CD8-positive, alpha-beta memory T cell (primary cell): ENCODE results near the gene CTSH. TPM values are rescaled to one million over a fixed set of nuclear protein-coding genes. Genes with fewer than 3 reads are reported as not detected.
A peak's percentile ranks its signal among the peaks of the same experiment; 100 is the strongest.

ENCODE experiments used
- CTCF ChIA-PET: fragments of 350-600 bp; sonication (Branson Sonifier 250); formaldehyde crosslinking; loops from one replicate; lab custom pipeline; 2021; ENCODE audit warnings: antibody characterized with exemption; lab: Charles Lee
- POLR2A ChIA-PET: fragments of 350-600 bp; sonication (Branson Sonifier 250); formaldehyde crosslinking; loops from one replicate; lab custom pipeline; 2021; ENCODE audit warnings: antibody characterized with exemption; lab: Charles Lee
- DNase-seq, 5 donors: peaks; one replicate each; pipeline versions ENCODE4 v3.0.0 to v3.0.0-alpha.2; 2020 to 2022; ENCODE audit warnings: mixed read lengths in 1 of 5
- H3K27ac ChIP-seq: one replicate; pipeline ENCODE4 v1.7.0; 2013; ENCODE audit warnings: low read depth, mild to moderate bottlenecking, low read length, moderate library complexity
- H3K27me3 ChIP-seq: 2 replicates; pipeline ENCODE4 v1.7.0; 2013; ENCODE audit warnings: low read length, mild to moderate bottlenecking; ENCODE audit not compliant: insufficient read depth, poor library complexity, severe bottlenecking
- H3K36me3 ChIP-seq: 2 replicates; pipeline ENCODE4 v1.7.0; 2013; ENCODE audit warnings: mild to moderate bottlenecking, low read length, moderate library complexity; ENCODE audit not compliant: insufficient read depth
- H3K4me1 ChIP-seq: 2 replicates; pipeline ENCODE4 v1.7.0; 2013; ENCODE audit warnings: mild to moderate bottlenecking, low read length, moderate library complexity; ENCODE audit not compliant: insufficient read depth
- H3K4me3 ChIP-seq: 2 replicates; pipeline ENCODE4 v1.7.0; 2013; ENCODE audit warnings: mild to moderate bottlenecking, low read length
- H3K9me3 ChIP-seq: 2 replicates; pipeline ENCODE4 v1.7.0; 2013; ENCODE audit warnings: mild to moderate bottlenecking, low read length
- H3K27ac Mint-ChIP-seq, 8 donors: one replicate each; pipeline ENCODE4 v1.8.0; 2020 to 2021; ENCODE audit warnings: mixed read lengths in 8 of 8, mild to moderate bottlenecking in 6 of 8, inconsistent platforms in 3 of 8, moderate library complexity in 3 of 8
- H3K27me3 Mint-ChIP-seq, 2 donors: one replicate each; pipeline ENCODE4 v1.8.0; 2020 to 2021; ENCODE audit warnings: mixed read lengths in 2 of 2, mild to moderate bottlenecking in 1 of 2, moderate library complexity in 1 of 2
- H3K36me3 Mint-ChIP-seq, 3 donors: one replicate each; pipeline ENCODE4 v1.8.0; 2020 to 2021; ENCODE audit warnings: mixed read lengths in 3 of 3, inconsistent platforms in 1 of 3, mild to moderate bottlenecking in 1 of 3
- H3K4me1 Mint-ChIP-seq, 3 donors: one replicate each; pipeline ENCODE4 v1.8.0; 2020 to 2021; ENCODE audit warnings: mixed read lengths in 3 of 3, inconsistent platforms in 1 of 3, mild to moderate bottlenecking in 1 of 3
- H3K4me3 Mint-ChIP-seq, 7 donors: one replicate each; pipeline ENCODE4 v1.8.0; 2020 to 2021; ENCODE audit warnings: mixed read lengths in 7 of 7, mild to moderate bottlenecking in 6 of 7, moderate library complexity in 4 of 7, inconsistent platforms in 2 of 7
- H3K9me3 Mint-ChIP-seq, 5 donors: one replicate each; pipeline ENCODE4 v1.8.0; 2020 to 2022; ENCODE audit warnings: mixed read lengths in 5 of 5, mild to moderate bottlenecking in 3 of 5, moderate library complexity in 2 of 5, inconsistent platforms in 1 of 5
- polyA plus RNA-seq: library from polyadenylated mRNA; unstranded; fragments of 300-500 nt; fragmentation: Illumina TruSeq; gene quantifications from one replicate; pipeline ENCODE4 v1.2.3, GENCODE V29; 2021
- total RNA-seq, 2 experiments: library from RNA; stranded (reverse); gene quantifications; one replicate each; pipeline ENCODE4 v1.2.3, GENCODE V29; 2021

Gene CTSH
- total and polyA plus RNA-seq, 3 experiments from 2014 or later, result 8.1 to 68.7 (median 9.8) TPM

- H3K9me3 ChIP-seq, result no peaks in the 10 kb centered on the region
- no peak overlapping the region for H3K4me3 ChIP-seq
- Mint-ChIP-seq H3K9me3 (no peaks in the 10 kb centered on the region), H3K27me3 (no peaks in the 10 kb centered on the region), H3K36me3 (peaks cover 6 to 50% (median 7%) of the 10 kb centered on the region in 3 donors), H3K4me1 (no peaks in the 10 kb centered on the region), H3K27ac (peak overlapping the region in 2 of 8 donors; percentile 41 to 84), H3K4me3 (no peak overlapping the region)
- H3K27me3 ChIP-seq, result no peaks in the 10 kb centered on the region
- no peaks in the 10 kb centered on the region for H3K36me3 ChIP-seq
- ChIA-PET POLR2A (no interaction called here), CTCF (no interaction called here)
- no peak for DNase-seq
- H3K4me1 ChIP-seq, result no peaks in the 10 kb centered on the region
- H3K27ac ChIP-seq, result no peak overlapping the region
These were observed 19.7 kb downstream of the CTSH start for GRCh38 chr15:78925076-78925624.

- no peak for DNase-seq
- Mint-ChIP-seq H3K36me3 (peaks cover 6 to 63% (median 7%) of the 10 kb centered on the region in 3 donors), H3K27me3 (no peaks in the 10 kb centered on the region), H3K4me3 (no peak overlapping the region), H3K4me1 (no peaks in the 10 kb centered on the region), H3K27ac (peak overlapping the region in 2 of 8 donors; percentile 51 to 81), H3K9me3 (no peaks in the 10 kb centered on the region)
- POLR2A ChIA-PET, result no interaction called here
- Histone ChIP-seq H3K36me3 (no peaks in the 10 kb centered on the region), H3K27ac (no peak overlapping the region), H3K4me1 (no peaks in the 10 kb centered on the region), H3K9me3 (no peaks in the 10 kb centered on the region), H3K27me3 (no peaks in the 10 kb centered on the region), H3K4me3 (no peak overlapping the region)
- CTCF ChIA-PET, result no interaction called here
These were observed 21.1 kb downstream of the CTSH start for GRCh38 chr15:78923480-78924360.

DNA sequence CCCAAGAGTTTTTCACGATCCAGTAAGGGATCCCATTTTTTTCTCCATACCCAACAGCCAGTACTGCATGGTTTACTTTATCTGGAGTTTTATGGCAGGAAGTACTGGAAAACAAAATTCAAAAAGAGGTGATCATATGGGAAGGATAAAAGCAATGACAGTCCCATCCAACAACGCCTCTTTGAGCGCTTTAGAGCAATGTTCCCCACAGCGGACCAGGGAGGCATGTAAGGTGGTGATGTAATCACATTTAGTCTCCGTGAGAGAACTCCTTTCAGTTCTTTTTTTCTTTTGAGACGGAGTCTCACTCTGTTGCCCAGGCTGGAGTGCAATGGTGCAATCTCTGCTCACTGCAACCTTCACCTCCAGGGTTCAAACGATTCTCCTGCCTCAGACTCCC, 21.8 kb downstream of the CTSH start:
- Histone ChIP-seq H3K9me3 (no peaks in the 10 kb centered on the region), H3K4me3 (no peak overlapping the region), H3K27ac (no peak overlapping the region), H3K4me1 (no peaks in the 10 kb centered on the region), H3K36me3 (no peaks in the 10 kb centered on the region), H3K27me3 (no peaks in the 10 kb centered on the region)
- no peaks in the 10 kb centered on the region for H3K4me1 Mint-ChIP-seq
- H3K9me3 Mint-ChIP-seq, result no peaks in the 10 kb centered on the region
- H3K27ac Mint-ChIP-seq, result peak overlapping the region in 1 of 8 donors; percentile 81
- POLR2A ChIA-PET, result no interaction called here
- no peak overlapping the region for H3K4me3 Mint-ChIP-seq
- H3K27me3 Mint-ChIP-seq, result no peaks in the 10 kb centered on the region
- peaks cover 6 to 68% (median 7%) of the 10 kb centered on the region in 3 donors for H3K36me3 Mint-ChIP-seq
- no peak for DNase-seq
- CTCF ChIA-PET, result no interaction called here

- Histone ChIP-seq H3K27ac (no peak overlapping the region), H3K9me3 (no peaks in the 10 kb centered on the region), H3K36me3 (no peaks in the 10 kb centered on the region), H3K27me3 (no peaks in the 10 kb centered on the region), H3K4me1 (no peaks in the 10 kb centered on the region), H3K4me3 (no peak overlapping the region)
- Mint-ChIP-seq H3K27ac (no peak overlapping the region), H3K27me3 (no peaks in the 10 kb centered on the region), H3K4me3 (no peak overlapping the region), H3K4me1 (no peaks in the 10 kb centered on the region), H3K36me3 (peaks cover 2 to 71% (median 7%) of the 10 kb centered on the region in 3 donors), H3K9me3 (no peaks in the 10 kb centered on the region)
- DNase-seq, result no peak
- POLR2A ChIA-PET, result no interaction called here
- CTCF ChIA-PET, result no interaction called here
These were observed 22.3 kb downstream of the CTSH start for GRCh38 chr15:78922527-78922926.

DNA sequence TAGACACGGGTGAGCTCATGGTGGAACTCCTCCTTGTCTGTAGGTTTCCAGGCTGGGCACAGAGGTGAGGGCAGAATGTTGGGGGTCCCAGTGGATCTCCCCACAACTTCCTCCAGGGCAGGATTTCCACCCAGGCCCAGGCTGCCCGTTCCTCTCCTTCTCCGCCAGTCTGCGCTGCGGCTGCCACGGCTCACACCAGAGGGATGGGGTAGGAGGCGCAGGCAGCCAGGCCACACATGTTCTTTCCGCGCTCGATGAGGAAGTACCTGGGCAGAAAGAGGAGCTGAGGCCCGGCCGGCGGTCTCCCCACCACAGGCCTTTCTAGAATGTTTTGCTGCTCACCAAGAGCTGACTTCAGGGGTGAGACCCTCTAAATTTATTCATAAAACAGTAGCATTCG, 22.9 kb downstream of the CTSH start:
- peaks cover 1 to 70% (median 3%) of the 10 kb centered on the region in 3 donors for H3K36me3 Mint-ChIP-seq
- no peaks in the 10 kb centered on the region for H3K36me3 ChIP-seq
- CTCF ChIA-PET, result no interaction called here

GRCh38 chr15:78921517-78921916, 23.3 kb downstream of the CTSH start:
- no peak overlapping the region for H3K4me3 ChIP-seq
- POLR2A ChIA-PET, result no interaction called here
- H3K27ac Mint-ChIP-seq, result peak overlapping the region in 1 of 8 donors; percentile 55

More for the DNA sequence above, 22.9 kb downstream of the CTSH start:
- Mint-ChIP-seq H3K4me3 (no peak overlapping the region), H3K4me1 (peaks cover 2 to 3% (median 2%) of the 10 kb centered on the region in 3 donors), H3K9me3 (no peaks in the 10 kb centered on the region), H3K27ac (no peak overlapping the region), H3K27me3 (no peaks in the 10 kb centered on the region)
- DNase-seq, result no peak
- Histone ChIP-seq H3K27ac (no peak overlapping the region), H3K4me3 (no peak overlapping the region), H3K27me3 (no peaks in the 10 kb centered on the region), H3K4me1 (no peaks in the 10 kb centered on the region), H3K9me3 (no peaks in the 10 kb centered on the region)
- POLR2A ChIA-PET, result no interaction called here

GRCh38 chr15:78917888-78918287, 27.0 kb downstream of the CTSH start:
- Mint-ChIP-seq H3K27ac (no peak overlapping the region), H3K9me3 (no peaks in the 10 kb centered on the region), H3K27me3 (no peaks in the 10 kb centered on the region), H3K36me3 (peaks cover 0 to 76% (median 2%) of the 10 kb centered on the region in 3 donors), H3K4me3 (no peak overlapping the region), H3K4me1 (peaks cover 5 to 9% (median 8%) of the 10 kb centered on the region in 3 donors)
- ChIA-PET POLR2A (interaction anchor here (0.7 kb wide), 1 partner anchor 10 kb away, joined by 10 read pairs; no protein-coding TSS in a partner anchor), CTCF (no interaction called here)
- no peak overlapping the region for H3K27ac ChIP-seq
- no peak for DNase-seq
- no peak overlapping the region for H3K4me3 ChIP-seq
- no peaks in the 10 kb centered on the region for H3K9me3 ChIP-seq
- no peaks in the 10 kb centered on the region for H3K4me1 ChIP-seq
- peaks cover 8% of the 10 kb centered on the region for H3K36me3 ChIP-seq
- H3K27me3 ChIP-seq, result no peaks in the 10 kb centered on the region

More at GRCh38 chr15:78921517-78921916, 23.3 kb downstream of the CTSH start:
- no peaks in the 10 kb centered on the region for H3K36me3 ChIP-seq
- Mint-ChIP-seq H3K27me3 (no peaks in the 10 kb centered on the region), H3K36me3 (peaks cover 0 to 70% (median 1%) of the 10 kb centered on the region in 3 donors), H3K4me1 (peaks cover 3 to 5% (median 5%) of the 10 kb centered on the region in 3 donors), H3K9me3 (no peaks in the 10 kb centered on the region), H3K4me3 (no peak overlapping the region)
- no peak overlapping the region for H3K27ac ChIP-seq
- no peak for DNase-seq
- no peaks in the 10 kb centered on the region for H3K4me1 ChIP-seq
- H3K27me3 ChIP-seq, result no peaks in the 10 kb centered on the region
- H3K9me3 ChIP-seq, result no peaks in the 10 kb centered on the region
- CTCF ChIA-PET, result no interaction called here

DNA sequence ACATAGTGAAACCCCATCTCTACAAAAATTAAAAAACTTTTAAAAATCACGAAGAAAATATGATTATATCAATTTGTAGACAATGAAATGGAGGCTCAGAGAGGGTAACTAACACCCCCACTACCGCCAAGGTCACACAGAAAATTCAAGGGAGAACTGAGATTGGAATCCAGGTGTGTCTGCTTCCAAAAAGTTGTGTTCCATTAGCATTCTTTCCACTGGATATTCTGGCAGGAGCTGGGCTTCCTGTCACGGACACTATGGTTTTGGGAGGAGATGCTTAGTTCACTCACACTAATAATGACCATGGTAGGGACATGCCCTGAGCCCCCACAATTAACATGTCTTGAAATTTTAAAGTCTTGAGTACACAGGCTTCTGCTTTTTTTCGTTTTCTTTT, 28.8 kb downstream of the CTSH start:
- peak overlapping the region in 1 of 8 donors; percentile 58 for H3K27ac Mint-ChIP-seq
- no peaks in the 10 kb centered on the region for H3K4me1 ChIP-seq
- CTCF ChIA-PET, result no interaction called here

More for the DNA sequence above, 28.8 kb downstream of the CTSH start:
- no peak overlapping the region for H3K4me3 ChIP-seq
- peaks cover 11 to 16% (median 16%) of the 10 kb centered on the region in 3 donors for H3K4me1 Mint-ChIP-seq
- no peak overlapping the region for H3K27ac ChIP-seq
- POLR2A ChIA-PET, result no interaction called here
- H3K27me3 ChIP-seq, result no peaks in the 10 kb centered on the region
- H3K36me3 Mint-ChIP-seq, result peaks cover 0 to 75% (median 6%) of the 10 kb centered on the region in 3 donors
- peaks cover 20% of the 10 kb centered on the region for H3K36me3 ChIP-seq
- H3K9me3 ChIP-seq, result no peaks in the 10 kb centered on the region
- no peaks in the 10 kb centered on the region for H3K9me3 Mint-ChIP-seq
- H3K4me3 Mint-ChIP-seq, result no peak overlapping the region
- DNase-seq, result no peak
- no peaks in the 10 kb centered on the region for H3K27me3 Mint-ChIP-seq
